HepG2 (cell line): ENCODE data around the gene PARP14. TPM values are rescaled to one million over a fixed set of nuclear protein-coding genes. Genes with fewer than 3 reads are reported as not detected.

ENCODE experiments used
- ATAC-seq: fragments of 200-7000 bp; cut with Tn5 transposase; 3 replicates; pipeline ENCODE4 v1.9.1; 2020; ENCODE audit warnings: mild to moderate bottlenecking, moderate library complexity
- BruUV-seq: library from RNA; stranded (reverse); fragments of 400-500 nt; replicated peaks from 2 replicates; lab custom pipeline; 2021; lab: Mats Ljungman, UMichigan
- CTCF ChIA-PET: fragments of 300-600 bp; formaldehyde crosslinking; extraction: SDS; loops from one replicate; lab custom pipeline; 2021; ENCODE audit warnings: low total read pairs, inconsistent platforms, low intra/inter-chr PET ratio; lab: Yijun Ruan, JAX
- POLR2A ChIA-PET: fragments of 350-600 bp; sonication (Branson Sonifier 250); formaldehyde crosslinking; loops from one replicate; lab custom pipeline; 2020; ENCODE audit warnings: antibody characterized with exemption, inconsistent platforms; lab: Yijun Ruan, JAX
- DNase-seq: peaks from one replicate; pipeline ENCODE4 v3.0.0-alpha.2; 2015; ENCODE audit warnings: low spot score
- FAIRE-seq: peaks from 3 replicates; lab custom pipeline; 2011; peaks lifted over from hg19 to GRCh38; lab: Jason Lieb, UNC
- H2AFZ ChIP-seq: one replicate; pipeline ENCODE4 v1.6.1; 2011; ENCODE audit warnings: low read length, inconsistent platforms
- H3K27ac ChIP-seq: fragments of 300-600 bp; 3 replicates; pipeline ENCODE4 v1.8.0; 2011; ENCODE audit warnings: mixed run types, mild to moderate bottlenecking, mixed read lengths, low read length, inconsistent platforms; ENCODE audit not compliant: insufficient read depth; ENCODE audit errors: extremely low read length
- H3K27me3 ChIP-seq, 2 experiments: fragments of 200-600 bp in 1 of 2; 2 replicates in 1 of 2; 3 replicates in 1 of 2; pipeline versions ENCODE4 v1.6.0 to v1.8.0; 2011; ENCODE audit warnings: low read length in 2 of 2, mild to moderate bottlenecking in 2 of 2, moderate library complexity in 2 of 2, inconsistent platforms in 1 of 2; ENCODE audit not compliant: insufficient read depth in 2 of 2, control insufficient read depth in 1 of 2
- H3K36me3 ChIP-seq, 2 experiments: fragments of 200-600 bp in 1 of 2; replicated peaks in 1 of 2; 2 replicates in 1 of 2; 3 replicates in 1 of 2; pipeline versions ENCODE4 v1.5.1 to v1.8.0; 2011; ENCODE audit warnings: low read length in 2 of 2, inconsistent platforms in 1 of 2; ENCODE audit not compliant: insufficient read depth in 2 of 2, control insufficient read depth in 1 of 2
- H3K4me1 ChIP-seq: 2 replicates; pipeline ENCODE4 v1.5.1; 2012; ENCODE audit warnings: low read length, inconsistent platforms; ENCODE audit not compliant: insufficient read depth
- H3K4me2 ChIP-seq: 2 replicates; pipeline ENCODE4 v1.6.0; 2011; ENCODE audit warnings: low read depth, low read length, inconsistent platforms
- H3K4me3 ChIP-seq, 3 experiments: fragments of 200-600 bp in 1 of 3; sonication (generic), shearing (Covaris generic) in 1 of 3; replicated peaks in 1 of 3; 2 replicates each; pipeline ENCODE4 v1.5.1; 2011 to 2016; ENCODE audit warnings: low read length in 3 of 3, inconsistent platforms in 2 of 3, low read depth in 2 of 3, mild to moderate bottlenecking in 2 of 3, control low read depth in 1 of 3, mixed read lengths in 1 of 3; ENCODE audit not compliant: insufficient read depth in 1 of 3
- H3K79me2 ChIP-seq: one replicate; pipeline ENCODE4 v1.6.1; 2011; ENCODE audit warnings: low read length, inconsistent platforms; ENCODE audit not compliant: insufficient read depth
- H3K9ac ChIP-seq: 2 replicates; pipeline ENCODE4 v1.6.0; 2011; ENCODE audit warnings: mild to moderate bottlenecking, low read depth, low read length, inconsistent platforms; ENCODE audit not compliant: insufficient read depth
- H3K9me3 ChIP-seq: 2 replicates; pipeline ENCODE4 v1.5.1; 2012; ENCODE audit warnings: mild to moderate bottlenecking, low read length
- H4K20me1 ChIP-seq: 2 replicates; pipeline ENCODE4 v1.6.0; 2011; ENCODE audit warnings: inconsistent platforms, mild to moderate bottlenecking, low read length, moderate library complexity; ENCODE audit not compliant: insufficient read depth
- MAFK ChIP-seq, 2 experiments: IDR thresholded peaks in 1 of 2; conservative IDR thresholded peaks in 1 of 2; 2 replicates each; pipeline ENCODE4 v1.6.1; 2011; ENCODE audit warnings: improper control_type of control experiment in 2 of 2, low read length in 2 of 2
- MIER3 ChIP-seq: IDR thresholded peaks from 2 replicates; pipeline ENCODE4 v1.6.1; 2016; ENCODE audit warnings: missing compliant biosample characterization, borderline replicate concordance
- MLLT10 ChIP-seq: sonication (generic); formaldehyde crosslinking; IDR thresholded peaks from 2 replicates; pipeline ENCODE4 v1.4.0; 2020; ENCODE audit warnings: missing genetic modification reagents
- SRF ChIP-seq: IDR thresholded peaks from 2 replicates; pipeline ENCODE4 v1.6.1; 2011; ENCODE audit warnings: mild to moderate bottlenecking, low read depth, low read length, moderate library complexity
- WGBS: methylation state at CpG from one replicate; pipeline ENCODE4 v1.1.6; 2017; ENCODE audit warnings: low lambda C conversion rate; 5-methylcytosine and 5-hydroxymethylcytosine counted together
- in situ Hi-C: cut with HindIII; loops from 2 replicates; pipeline ENCODE4 v1.10.0; 2017; ENCODE audit warnings: low pct_unique_long_range_greater_than_20kb; ENCODE audit not compliant: extremely low pct_ligation_motif_present
- intact Hi-C: fragments of 100-400 bp; cut with micrococcal nuclease; formaldehyde crosslinking; loops from one replicate; pipeline ENCODE4 v1.10.0; 2022; ENCODE audit not compliant: unreplicated experiment
- polyA plus RNA-seq, 8 experiments: library from polyadenylated mRNA; depleted of rRNA in 3 of 8; stranded (reverse) in 7 of 8; unstranded in 1 of 8; fragments of >200 nt; fragmentation: Illumina TruSeq in 4 of 8; extraction: Trizol in 4 of 8; gene quantifications; 2 replicates each; pipeline versions ENCODE4 v1.2.1 to v1.2.3, GENCODE V29; 2011 to 2016; ENCODE audit warnings: low read depth in 4 of 8, missing spikeins in 1 of 8, mixed read lengths in 1 of 8; ENCODE audit not compliant: insufficient read depth in 1 of 8
- total RNA-seq, 5 experiments: library from RNA; depleted of rRNA; stranded (reverse); fragments of >200 nt; fragmentation: Illumina TruSeq; extraction: Trizol; gene quantifications; 2 replicates each; pipeline ENCODE4 v1.2.3, GENCODE V29; 2016; ENCODE audit warnings: low read depth in 1 of 5

Gene PARP14
- total and polyA plus RNA-seq, 2 of the 13 experiments (the other 11 are each of a cell fraction or from before 2014, with no cell fraction given) = 9.0 to 19.1 TPM

- DNase-seq (no peak), ATAC-seq (no peak), FAIRE-seq (no peak)
- no peak overlapping the region for H2AFZ ChIP-seq
- H3K79me2 ChIP-seq = no peaks in the 10 kb centered on the region
- POLR2A ChIA-PET = no interaction called here
- in situ Hi-C loops (loop anchor here (5.0 to 25.0 kb wide), 3 partner anchors 119 to 1114 kb away; partner anchors contain the start of gene ARGFX), intact Hi-C loops (loop anchor here (10.0 kb wide), 2 partner anchors 372 to 1132 kb away; partner anchors contain the start of gene POLQ)
- no peak overlapping the region for H3K9ac ChIP-seq
- H3K4me2 ChIP-seq = no peak overlapping the region
- no peak overlapping the region for H3K4me3 ChIP-seq
- H3K4me1 ChIP-seq = peaks cover 17% of the 10 kb centered on the region
- BruUV-seq = no TSS peak
- no peaks in the 10 kb centered on the region; a peak in 1 of 5 replicates for H3K27me3 ChIP-seq
- no peaks in the 10 kb centered on the region for H3K9me3 ChIP-seq
- no peak overlapping the region for H3K27ac ChIP-seq
- H3K36me3 ChIP-seq = no peaks in the 10 kb centered on the region
- 37% methylated on average over 2 of the region's 2 CpGs for WGBS
- TF ChIP-seq MIER3 (CRISPR knock-in tag) (no peak), MLLT10 (CRISPR knock-in tag) (no peak)
- no peaks in the 10 kb centered on the region for H4K20me1 ChIP-seq
- CTCF ChIA-PET = no interaction called here
These were observed 3.9 kb upstream of the PARP14 start for GRCh38 chr3:122676759-122677158.

- no peak overlapping the region for H3K27ac ChIP-seq
- H3K27me3 ChIP-seq = no peaks in the 10 kb centered on the region; a peak in 1 of 5 replicates
- intact Hi-C loops = loop anchor here (10.0 kb wide), 2 partner anchors 372 to 1132 kb away; partner anchors contain the start of gene POLQ
- FAIRE-seq = no peak
- no peaks in the 10 kb centered on the region for H3K9me3 ChIP-seq
- no peak for ATAC-seq
- no peaks in the 10 kb centered on the region for H4K20me1 ChIP-seq
- no peak overlapping the region for H3K4me2 ChIP-seq
- ChIA-PET CTCF (interaction anchor here (2.8 kb wide), 1 partner anchor 116 kb away, joined by 39 read pairs; no protein-coding TSS in a partner anchor), POLR2A (no interaction called here)
- H2AFZ ChIP-seq = no peak overlapping the region
- H3K9ac ChIP-seq = no peak overlapping the region
- in situ Hi-C loops = loop anchor here (5.0 to 25.0 kb wide), 3 partner anchors 120 to 1115 kb away; partner anchors contain the start of gene ARGFX
- TF ChIP-seq MAFK (conservative IDR thresholded peaks at IDR 0.05 in 1 of 2, IDR thresholded peaks at IDR 0.05 in 1 of 2; ENCODE audit: low read length in 2 of 2) = peak; percentile 8 to 48; a peak in 2 of 4 replicates
- no peak for TF ChIP-seq SRF
- no peak overlapping the region for H3K4me3 ChIP-seq
- no TSS peak for BruUV-seq
- H3K79me2 ChIP-seq = no peaks in the 10 kb centered on the region
- WGBS = 9% methylated on average over 1 of the region's 1 CpG
- DNase-seq = no peak
- H3K4me1 ChIP-seq = peaks cover 21% of the 10 kb centered on the region
- no peaks in the 10 kb centered on the region for H3K36me3 ChIP-seq
These were observed 3.4 kb upstream of the PARP14 start for GRCh38 chr3:122677216-122677615.
